T-helper 2 cell treated with Interferon-gamma antibody and Interleukin-4, amounts not matched to agents 5 μg/mL and 100 μg/mL, for 36 hours (primary cell): ENCODE measurements around the gene KCNJ18.
"Not testable (repeated sequence)": the region's sequence is repeated elsewhere in the genome, so short reads cannot be mapped to it uniquely, and the experiment has no call there.

Experiments used
- DNase-seq: peaks from one replicate; pipeline ENCODE4 v3.0.0; 2021; ENCODE audit warnings: low spot score
- H3K27ac Mint-ChIP-seq: one replicate; pipeline ENCODE4 v1.8.0; 2021; ENCODE audit warnings: mild to moderate bottlenecking, mixed read lengths
- H3K27me3 Mint-ChIP-seq: one replicate; pipeline ENCODE4 v1.8.0; 2021; ENCODE audit warnings: low read depth, mixed read lengths
- H3K36me3 Mint-ChIP-seq: one replicate; pipeline ENCODE4 v1.8.0; 2021; ENCODE audit warnings: low read depth, mixed read lengths
- H3K4me1 Mint-ChIP-seq: one replicate; pipeline ENCODE4 v1.8.0; 2021; ENCODE audit warnings: low read depth, mixed read lengths
- H3K4me3 Mint-ChIP-seq: one replicate; pipeline ENCODE4 v1.8.0; 2022; ENCODE audit warnings: mild to moderate bottlenecking, moderate library complexity, mixed read lengths
- H3K9me3 Mint-ChIP-seq: one replicate; pipeline ENCODE4 v1.8.0; 2021; ENCODE audit warnings: mixed read lengths

KCNJ18 gene

DNA sequence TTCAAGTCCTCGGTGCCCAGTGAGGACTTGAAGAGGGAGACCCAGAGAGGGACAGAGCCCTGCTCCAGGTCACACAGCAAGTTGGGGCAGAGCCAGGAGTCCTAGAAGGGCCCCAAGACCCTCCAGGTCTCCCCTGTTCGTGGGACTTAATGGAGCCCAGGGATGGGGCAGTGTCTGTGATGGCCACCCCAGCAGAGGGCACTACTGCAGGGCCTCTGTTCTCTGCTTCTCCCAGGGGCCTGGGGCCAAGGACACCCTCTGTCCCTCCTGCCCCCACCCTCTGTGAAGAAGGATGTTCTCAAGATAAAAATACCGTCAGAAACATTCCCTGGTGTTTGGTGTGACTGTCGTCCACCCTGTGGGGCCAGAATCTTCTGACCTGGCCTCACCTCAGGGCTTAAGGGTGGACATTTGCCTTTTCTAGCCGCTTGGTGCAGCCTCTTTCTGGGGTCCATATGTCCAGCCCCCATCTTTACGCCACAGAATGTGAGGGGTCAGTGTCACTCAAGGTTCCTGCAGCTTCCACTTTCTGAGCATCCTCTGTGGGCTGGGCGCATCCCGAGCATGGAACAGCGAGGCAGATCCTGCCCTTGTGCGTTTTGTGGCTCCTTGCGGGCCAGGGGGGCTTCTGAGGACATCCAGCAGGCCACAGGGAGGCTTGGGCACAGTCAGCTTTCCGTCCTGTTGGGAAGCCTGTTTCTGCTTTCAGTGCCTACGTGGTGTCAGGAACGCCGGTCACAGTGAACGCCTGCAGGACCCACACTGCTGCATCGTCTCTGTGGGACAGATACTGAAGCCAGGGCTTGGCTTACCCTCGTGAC lies at the start of gene KCNJ18:
Gene KCNJ18, plus strand, starts transcription at position 641 of the 821 bp plus-strand sequence. CDS start 10,264 bp downstream, outside the sequence.
- H3K4me1 Mint-ChIP-seq, H3K9me3 Mint-ChIP-seq, H3K4me3 Mint-ChIP-seq, DNase-seq, H3K27ac Mint-ChIP-seq, H3K36me3 Mint-ChIP-seq, H3K27me3 Mint-ChIP-seq: not testable (repeated sequence)

DNA sequence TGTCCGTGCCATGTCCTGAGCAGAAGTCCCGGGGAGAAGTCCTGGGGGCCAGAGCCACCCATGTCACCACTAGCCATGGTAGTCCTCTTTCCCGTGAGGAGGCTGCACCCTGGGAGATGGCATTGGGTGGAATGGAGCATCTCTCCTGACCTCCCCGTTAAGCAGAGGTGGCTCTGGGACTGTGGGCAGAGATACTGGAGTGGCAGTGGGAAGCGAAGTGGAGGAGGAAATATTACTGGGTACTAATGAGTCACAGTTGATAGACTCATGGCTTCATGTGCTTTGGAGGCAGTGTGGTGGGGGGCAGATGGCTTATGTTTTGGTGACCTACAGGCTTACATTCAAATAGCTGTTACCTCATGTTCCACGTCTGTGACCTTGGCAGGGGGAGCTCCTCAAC lies 44.2 kb upstream of the KCNJ18 start:
- not testable (repeated sequence) for H3K9me3 Mint-ChIP-seq, DNase-seq, H3K27me3 Mint-ChIP-seq

DNA sequence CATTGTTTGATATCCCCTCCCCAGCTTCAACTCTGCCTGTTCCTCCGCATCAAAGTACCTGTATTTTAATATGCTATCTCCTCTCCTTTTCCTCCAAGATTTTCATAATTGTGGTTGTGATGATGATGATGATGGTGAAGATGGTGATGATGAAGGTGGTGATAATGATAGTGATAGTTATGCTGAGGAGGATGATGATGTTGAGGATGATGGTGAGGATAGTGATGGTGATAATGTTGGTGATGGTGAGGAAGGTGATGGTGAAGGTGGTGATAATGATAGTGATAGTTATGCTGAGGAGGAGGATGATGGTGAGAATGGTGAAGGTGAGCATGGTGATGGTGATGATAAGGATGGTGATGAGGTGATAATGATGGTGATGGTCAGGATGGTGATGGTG lies 42.3 kb upstream of the KCNJ18 start:
- DNase-seq, H3K9me3 Mint-ChIP-seq, H3K27ac Mint-ChIP-seq, H3K4me3 Mint-ChIP-seq, H3K36me3 Mint-ChIP-seq, H3K4me1 Mint-ChIP-seq, H3K27me3 Mint-ChIP-seq: not testable (repeated sequence)

More for the DNA sequence above, 44.2 kb upstream of the KCNJ18 start:
- not testable (repeated sequence) for H3K27ac Mint-ChIP-seq, H3K4me1 Mint-ChIP-seq, H3K36me3 Mint-ChIP-seq, H3K4me3 Mint-ChIP-seq

DNA sequence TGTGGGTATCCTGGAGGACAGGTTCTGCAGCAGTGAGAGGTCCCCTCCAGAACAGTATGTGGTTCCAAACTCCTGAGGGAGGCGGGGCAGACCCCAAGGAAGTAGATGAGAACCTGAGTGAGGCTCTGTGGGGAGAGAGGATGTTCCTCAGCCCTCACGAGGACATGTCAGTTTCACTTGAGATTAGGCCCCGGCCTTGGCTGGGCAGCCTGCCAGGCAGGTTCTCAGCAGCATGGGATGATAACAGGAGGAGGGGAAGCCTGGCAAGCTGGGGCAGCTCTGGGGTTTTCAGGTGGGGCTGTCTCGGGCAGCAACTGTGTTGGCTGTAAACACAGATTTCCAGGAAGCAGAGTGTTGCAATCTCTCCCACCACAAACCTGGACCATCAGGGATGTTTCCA lies 40.3 kb upstream of the KCNJ18 start:
- not testable (repeated sequence) for H3K27ac Mint-ChIP-seq, H3K9me3 Mint-ChIP-seq, H3K4me1 Mint-ChIP-seq, DNase-seq, H3K27me3 Mint-ChIP-seq, H3K36me3 Mint-ChIP-seq, H3K4me3 Mint-ChIP-seq

DNA sequence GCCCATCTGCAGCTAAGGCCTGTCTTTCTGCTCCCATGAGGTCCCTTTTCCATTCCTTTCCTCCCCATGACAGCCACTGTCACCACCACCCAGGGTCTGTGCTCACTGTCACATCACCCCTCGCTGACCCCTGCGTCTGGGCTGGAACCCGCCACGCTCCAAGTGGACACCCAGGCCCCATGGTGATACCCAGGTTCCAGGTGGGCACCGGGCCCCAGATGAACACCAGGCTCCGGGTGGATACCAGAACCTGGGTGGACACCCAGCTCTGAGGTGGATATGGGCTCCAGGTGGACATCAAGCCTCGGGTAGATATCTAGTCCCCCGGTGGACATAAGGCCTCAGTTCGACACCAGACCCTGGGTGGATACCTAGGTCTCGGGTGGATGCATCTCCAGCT lies 39.1 kb upstream of the KCNJ18 start:
- DNase-seq, H3K36me3 Mint-ChIP-seq, H3K9me3 Mint-ChIP-seq, H3K27ac Mint-ChIP-seq, H3K4me1 Mint-ChIP-seq, H3K4me3 Mint-ChIP-seq, H3K27me3 Mint-ChIP-seq: not testable (repeated sequence)

DNA sequence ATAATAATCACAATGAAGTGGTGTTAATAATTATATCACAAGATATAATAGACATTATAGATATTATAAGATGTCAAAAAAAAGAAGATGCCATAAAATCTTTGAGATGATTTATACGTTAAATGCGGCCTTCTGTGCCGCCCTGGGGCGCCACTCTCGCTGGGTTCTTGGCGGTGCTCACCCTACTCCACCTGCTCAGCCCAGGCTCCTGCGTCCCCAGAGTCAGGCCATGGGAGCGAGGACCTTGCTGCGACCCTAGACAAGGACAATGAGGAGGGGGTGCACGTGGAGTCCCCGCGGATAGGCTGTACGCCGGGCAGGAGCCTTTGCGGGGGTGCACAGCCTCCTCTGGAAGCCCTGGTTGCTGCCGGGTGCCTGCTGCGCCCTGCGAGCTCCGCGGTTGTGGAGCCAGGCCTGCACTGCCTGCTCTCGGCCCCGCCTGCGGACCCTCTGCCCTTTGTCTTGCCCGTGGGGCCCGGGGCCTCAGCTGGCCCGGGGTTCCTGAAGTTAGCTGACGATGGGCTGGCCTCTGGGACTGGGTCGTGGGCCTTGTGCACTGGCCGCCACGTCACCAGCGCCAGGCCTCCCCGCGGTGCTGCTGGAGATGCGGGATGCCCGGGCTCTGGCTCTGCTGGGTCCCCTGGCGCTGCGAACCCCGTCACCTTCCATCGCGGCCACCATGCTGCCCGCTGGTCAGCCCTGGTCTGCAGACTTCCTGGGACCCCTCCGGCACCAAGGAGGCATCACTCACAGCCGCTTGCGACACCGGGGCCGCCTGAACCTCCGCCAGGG lies 35.6 kb upstream of the KCNJ18 start:
- not testable (repeated sequence) for H3K27ac Mint-ChIP-seq, H3K9me3 Mint-ChIP-seq, H3K4me3 Mint-ChIP-seq, H3K36me3 Mint-ChIP-seq, DNase-seq, H3K4me1 Mint-ChIP-seq, H3K27me3 Mint-ChIP-seq

DNA sequence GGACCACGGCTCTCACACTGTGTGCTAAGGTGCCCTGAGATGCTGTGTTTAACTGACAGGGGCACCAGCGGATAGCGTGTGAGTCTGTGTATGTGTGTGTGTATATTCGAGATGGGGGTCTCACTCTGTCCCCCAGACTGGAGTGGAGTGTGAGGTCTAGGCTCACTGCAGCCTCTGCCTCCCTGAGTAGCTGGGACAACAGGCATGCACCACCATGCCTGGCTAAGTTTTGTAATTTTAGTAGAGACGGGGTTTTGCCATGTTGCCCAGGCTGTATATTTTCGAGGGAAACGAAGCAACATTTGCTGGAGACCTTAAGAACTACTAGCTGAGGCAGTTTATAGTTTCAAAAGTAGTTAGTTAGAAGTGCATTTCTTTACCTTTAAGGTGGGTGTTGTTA lies 32.7 kb upstream of the KCNJ18 start:
- H3K4me3 Mint-ChIP-seq, DNase-seq, H3K27ac Mint-ChIP-seq, H3K9me3 Mint-ChIP-seq, H3K4me1 Mint-ChIP-seq, H3K36me3 Mint-ChIP-seq, H3K27me3 Mint-ChIP-seq: not testable (repeated sequence)

DNA sequence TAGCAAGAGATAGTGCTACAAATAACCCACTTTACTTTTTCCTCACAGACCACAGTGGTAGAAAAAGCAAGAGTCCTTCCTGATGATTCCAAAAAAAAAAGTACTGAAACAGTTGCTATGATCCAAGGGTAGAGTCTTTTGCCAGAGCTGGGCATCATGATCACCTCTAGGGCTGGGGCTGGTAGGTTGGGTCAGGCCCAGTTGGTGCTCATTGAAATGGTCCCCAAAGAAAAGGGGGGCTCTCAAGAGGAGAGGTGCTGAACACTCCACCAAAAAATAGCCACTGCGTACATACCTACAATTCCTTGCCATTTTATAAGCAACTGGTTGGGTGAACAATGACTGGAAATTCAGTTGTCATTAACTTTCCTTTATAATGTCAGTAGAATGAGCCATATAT lies 30.9 kb upstream of the KCNJ18 start:
- H3K27ac Mint-ChIP-seq, H3K4me3 Mint-ChIP-seq, H3K4me1 Mint-ChIP-seq: not testable (repeated sequence)

DNA sequence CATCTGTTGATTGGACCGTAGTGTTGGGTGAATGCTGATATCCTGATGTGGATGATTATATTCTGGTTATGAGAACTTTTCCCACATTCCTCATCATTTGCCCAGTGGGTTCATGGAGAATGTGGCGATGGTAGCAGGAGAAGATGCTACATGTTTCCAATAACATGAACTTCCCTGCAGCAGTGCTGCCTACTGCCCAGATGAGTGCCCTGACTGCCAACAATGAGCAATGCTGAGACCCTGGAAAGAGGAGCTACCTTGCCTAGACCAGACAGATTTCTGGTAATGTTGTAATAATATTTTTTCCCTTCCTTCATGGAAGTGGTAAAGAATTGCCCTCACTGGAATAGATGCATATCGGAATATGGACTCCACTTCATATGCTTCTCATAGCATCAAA lies 29.2 kb upstream of the KCNJ18 start:
- not testable (repeated sequence) for H3K36me3 Mint-ChIP-seq, H3K4me3 Mint-ChIP-seq, H3K4me1 Mint-ChIP-seq, H3K27me3 Mint-ChIP-seq, DNase-seq, H3K27ac Mint-ChIP-seq
- H3K9me3 Mint-ChIP-seq, result peaks cover 21% of the 10 kb centered on the region

More for the DNA sequence above, 30.9 kb upstream of the KCNJ18 start:
- not testable (repeated sequence) for H3K36me3 Mint-ChIP-seq, H3K27me3 Mint-ChIP-seq, DNase-seq
- H3K9me3 Mint-ChIP-seq, result peaks cover 14% of the 10 kb centered on the region

DNA sequence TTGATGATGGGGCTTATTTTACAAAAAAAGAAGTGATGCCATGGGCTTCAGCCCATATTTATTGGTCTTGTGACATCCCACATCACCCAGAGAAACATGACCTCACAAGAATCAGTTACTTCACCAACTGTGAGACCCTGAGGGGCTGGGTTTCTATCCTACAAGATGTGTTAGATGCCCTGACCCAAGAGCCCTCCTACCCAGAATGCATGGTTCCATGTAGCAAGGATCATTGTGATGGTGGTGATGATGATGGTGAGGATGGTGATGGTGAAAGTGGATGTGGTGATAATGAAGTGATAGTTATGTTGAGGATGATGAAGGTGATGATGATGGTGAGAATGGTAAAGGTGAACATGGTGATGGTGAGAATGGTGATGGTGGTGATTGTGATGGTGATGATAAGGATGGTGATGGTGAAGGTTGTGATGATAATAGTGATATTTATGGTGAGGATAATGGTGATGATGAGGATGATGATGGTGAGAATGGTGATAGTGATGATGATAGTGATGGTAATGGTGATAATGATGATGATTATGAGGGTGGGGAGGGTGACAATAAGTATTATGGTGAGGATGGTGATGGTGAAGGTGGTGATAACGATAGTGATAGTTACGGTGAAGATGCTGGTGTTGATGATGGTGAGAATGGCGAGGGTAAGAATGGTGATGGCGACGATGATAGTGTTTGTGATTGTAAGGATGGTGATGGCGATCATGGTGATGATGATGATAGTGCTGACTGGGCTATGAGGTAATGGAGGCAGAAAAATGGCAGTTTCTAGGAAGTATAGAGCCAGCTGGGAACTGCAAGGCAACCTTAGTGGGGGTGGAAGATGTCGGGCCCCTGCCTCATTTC lies 28.5 kb upstream of the KCNJ18 start:
- H3K4me1 Mint-ChIP-seq, H3K27ac Mint-ChIP-seq: not testable (repeated sequence)

DNA sequence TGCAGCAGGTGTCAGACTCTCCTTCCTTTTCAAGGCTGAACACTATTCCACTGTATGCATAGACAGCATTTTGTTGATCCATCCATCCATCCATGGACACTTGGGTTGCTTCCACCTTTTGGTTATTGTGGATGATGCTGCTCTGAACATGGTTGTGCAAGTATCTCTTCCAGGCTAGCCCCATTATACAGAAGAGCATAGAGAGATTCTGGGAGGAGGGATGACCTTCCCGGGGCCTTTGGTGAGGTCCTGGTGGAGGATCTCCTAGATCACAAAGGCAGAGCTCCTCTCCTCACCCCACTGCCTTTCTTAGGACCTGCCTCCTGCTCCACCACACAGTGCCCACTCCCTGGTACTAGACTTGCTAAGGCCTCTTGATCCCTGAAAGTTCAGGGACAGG lies 27.2 kb upstream of the KCNJ18 start:
- peaks cover 21% of the 10 kb centered on the region for H3K9me3 Mint-ChIP-seq
- not testable (repeated sequence) for H3K4me1 Mint-ChIP-seq, H3K4me3 Mint-ChIP-seq, H3K27ac Mint-ChIP-seq, H3K36me3 Mint-ChIP-seq, H3K27me3 Mint-ChIP-seq, DNase-seq

More for the DNA sequence above, 28.5 kb upstream of the KCNJ18 start:
- H3K36me3 Mint-ChIP-seq, DNase-seq, H3K27me3 Mint-ChIP-seq, H3K4me3 Mint-ChIP-seq: not testable (repeated sequence)
- peaks cover 21% of the 10 kb centered on the region for H3K9me3 Mint-ChIP-seq

DNA sequence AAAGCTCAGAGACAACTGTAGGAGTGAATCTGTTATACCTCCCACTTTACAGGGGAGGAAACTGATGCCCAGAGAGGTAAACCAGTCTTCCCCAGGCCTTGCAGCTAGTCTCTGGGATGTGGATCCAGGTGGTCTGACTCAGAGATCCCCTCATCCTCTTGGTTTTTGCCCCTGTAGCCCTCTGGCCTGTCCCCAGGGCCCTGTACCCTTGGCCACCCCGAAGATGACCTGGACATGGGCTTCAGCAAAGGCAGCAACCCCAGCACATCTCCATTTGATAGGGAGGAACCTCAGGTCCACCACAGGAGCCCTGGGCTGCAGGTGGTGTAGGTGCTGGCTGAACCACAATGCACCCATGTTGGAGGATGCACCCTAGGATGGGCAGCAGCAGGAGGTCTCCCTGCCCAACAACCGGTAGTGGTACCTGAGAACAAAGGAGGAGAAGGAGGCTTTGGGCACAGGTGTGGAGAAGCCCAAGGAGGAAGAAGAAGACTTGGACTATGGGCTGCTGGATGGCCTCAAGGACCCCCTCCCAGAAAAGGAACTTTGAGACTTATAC lies 26.3 kb upstream of the KCNJ18 start:
- not testable (repeated sequence) for H3K27me3 Mint-ChIP-seq, H3K27ac Mint-ChIP-seq, H3K4me3 Mint-ChIP-seq, H3K4me1 Mint-ChIP-seq, DNase-seq, H3K36me3 Mint-ChIP-seq
- peaks cover 21% of the 10 kb centered on the region for H3K9me3 Mint-ChIP-seq

DNA sequence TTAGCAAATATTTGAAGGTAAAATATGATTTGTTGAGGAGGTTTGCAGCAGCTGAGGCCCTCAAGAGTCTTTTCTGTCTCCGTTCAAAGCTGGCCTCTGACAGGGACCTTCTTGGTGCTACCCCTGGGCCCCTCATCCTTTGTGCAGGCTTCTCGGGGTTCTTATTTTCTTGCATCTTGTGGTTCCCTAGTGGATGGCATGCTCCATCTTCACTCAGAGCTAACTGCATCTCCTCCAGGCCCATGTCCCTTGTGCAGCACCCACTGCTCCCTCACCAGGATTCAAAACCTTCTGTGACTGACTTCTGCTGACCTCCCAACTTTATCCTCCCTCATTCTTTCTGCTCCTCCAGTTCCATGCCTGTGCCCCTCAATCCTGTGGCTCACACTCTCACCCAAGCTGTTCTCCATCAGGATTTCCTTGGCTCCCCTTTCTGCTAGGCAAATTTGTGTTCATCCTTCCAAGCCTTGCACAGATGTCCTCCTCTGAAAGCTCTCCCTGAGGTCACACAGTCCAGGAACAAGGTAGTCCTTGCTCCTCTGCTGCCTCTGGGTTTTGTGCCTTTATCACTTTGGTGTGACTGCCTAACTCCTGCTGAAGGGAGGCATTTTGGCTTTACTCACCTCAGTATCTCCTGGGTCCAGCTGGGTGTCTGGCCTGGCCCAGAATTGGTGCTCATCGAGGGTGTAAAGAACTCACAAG lies 25.5 kb upstream of the KCNJ18 start:
- H3K9me3 Mint-ChIP-seq, result peaks cover 21% of the 10 kb centered on the region
- not testable (repeated sequence) for H3K36me3 Mint-ChIP-seq, DNase-seq

More for the DNA sequence above, 25.5 kb upstream of the KCNJ18 start:
- not testable (repeated sequence) for H3K27ac Mint-ChIP-seq, H3K4me1 Mint-ChIP-seq, H3K4me3 Mint-ChIP-seq, H3K27me3 Mint-ChIP-seq
